Mesenchymal stem cell (in vitro differentiated cells and primary cell): ENCODE data around the gene ITSN1.

Experiments used
- DNase-seq: peaks from one replicate; pipeline ENCODE4 v3.0.0-alpha.2; 2013
- H2AFZ ChIP-seq: one replicate; pipeline ENCODE4 v1.6.1; 2013; ENCODE audit warnings: low read depth, mild to moderate bottlenecking, control low read depth, inconsistent platforms, low read length, moderate library complexity
- H2AK5ac ChIP-seq: 2 replicates; pipeline ENCODE4 v1.6.1; 2013; ENCODE audit warnings: low read length, moderate library complexity, mild to moderate bottlenecking, inconsistent platforms; ENCODE audit not compliant: severe bottlenecking
- H2BK120ac ChIP-seq: one replicate; pipeline ENCODE4 v1.6.1; 2013; ENCODE audit warnings: low read depth, mild to moderate bottlenecking, inconsistent platforms, low read length, moderate library complexity
- H2BK12ac ChIP-seq, 2 experiments: one replicate each; pipeline ENCODE4 v1.6.1; 2013; ENCODE audit warnings: inconsistent platforms in 2 of 2, low read length in 2 of 2, mild to moderate bottlenecking in 2 of 2, moderate library complexity in 2 of 2, control low read depth in 1 of 2
- H2BK15ac ChIP-seq: one replicate; pipeline ENCODE4 v1.6.1; 2013; ENCODE audit warnings: mild to moderate bottlenecking, low read depth, inconsistent platforms; ENCODE audit not compliant: poor library complexity, severe bottlenecking
- H2BK5ac ChIP-seq: 2 replicates; pipeline ENCODE4 v1.6.1; 2013; ENCODE audit warnings: low read depth, mild to moderate bottlenecking, low read length, control low read depth, inconsistent platforms; ENCODE audit not compliant: poor library complexity, severe bottlenecking
- H3K14ac ChIP-seq, 2 experiments: one replicate each; pipeline ENCODE4 v1.6.1; 2013; ENCODE audit warnings: inconsistent platforms in 2 of 2, low read length in 2 of 2, control low read depth in 1 of 2, mild to moderate bottlenecking in 1 of 2, moderate library complexity in 1 of 2
- H3K18ac ChIP-seq, 2 experiments: one replicate each; pipeline ENCODE4 v1.6.1; 2013; ENCODE audit warnings: inconsistent platforms in 2 of 2, low read length in 2 of 2, control low read depth in 1 of 2, low read depth in 1 of 2, mild to moderate bottlenecking in 1 of 2
- H3K23ac ChIP-seq, 2 experiments: one replicate each; pipeline ENCODE4 v1.6.1; 2013; ENCODE audit warnings: inconsistent platforms in 2 of 2, low read length in 2 of 2, mild to moderate bottlenecking in 2 of 2, moderate library complexity in 2 of 2, control low read depth in 1 of 2
- H3K27ac ChIP-seq: 2 replicates; pipeline ENCODE4 v1.5.1; 2013; ENCODE audit warnings: mild to moderate bottlenecking, moderate library complexity, low read length, control low read depth, inconsistent platforms; ENCODE audit not compliant: poor library complexity, severe bottlenecking
- H3K27me3 ChIP-seq, 2 experiments: 2 replicates each; pipeline versions ENCODE4 v1.6.1 to v1.7.0; 2013; ENCODE audit warnings: low read length in 2 of 2, mild to moderate bottlenecking in 2 of 2, moderate library complexity in 2 of 2, control low read depth in 1 of 2, inconsistent platforms in 1 of 2; ENCODE audit not compliant: control insufficient read depth in 1 of 2, insufficient read depth in 1 of 2
- H3K36me3 ChIP-seq, 2 experiments: 2 replicates each; pipeline versions ENCODE4 v1.6.1 to v1.7.0; 2013; ENCODE audit warnings: low read length in 2 of 2, control low read depth in 1 of 2, inconsistent platforms in 1 of 2, low read depth in 1 of 2, mild to moderate bottlenecking in 1 of 2; ENCODE audit not compliant: insufficient read depth in 2 of 2, control insufficient read depth in 1 of 2
- H3K4ac ChIP-seq, 2 experiments: one replicate each; pipeline ENCODE4 v1.6.1; 2013; ENCODE audit warnings: inconsistent platforms in 2 of 2, low read length in 2 of 2, mild to moderate bottlenecking in 2 of 2, moderate library complexity in 2 of 2, control low read depth in 1 of 2, low read depth in 1 of 2
- H3K4me1 ChIP-seq: 2 replicates; pipeline ENCODE4 v1.6.1; 2013; ENCODE audit warnings: low read depth, low read length, control low read depth; ENCODE audit not compliant: control insufficient read depth, insufficient read depth
- H3K4me2 ChIP-seq: 2 replicates; pipeline ENCODE4 v1.6.1; 2013; ENCODE audit warnings: low read length, mild to moderate bottlenecking, inconsistent platforms; ENCODE audit not compliant: poor library complexity, severe bottlenecking
- H3K4me3 ChIP-seq, 2 experiments: 2 replicates each; pipeline versions ENCODE4 v1.5.1 to v1.7.0; 2013; ENCODE audit warnings: low read length in 2 of 2, mild to moderate bottlenecking in 2 of 2, control low read depth in 1 of 2, low read depth in 1 of 2; ENCODE audit not compliant: insufficient read depth in 1 of 2
- H3K79me1 ChIP-seq: replicated peaks from 2 replicates; pipeline ENCODE4 v1.6.1; 2013; ENCODE audit warnings: mild to moderate bottlenecking, control low read depth, low read length, inconsistent platforms; ENCODE audit not compliant: poor library complexity, severe bottlenecking
- H3K9ac ChIP-seq: 2 replicates; pipeline ENCODE4 v1.7.0; 2013; ENCODE audit warnings: mild to moderate bottlenecking, low read length, moderate library complexity
- H3K9me3 ChIP-seq: 2 replicates; pipeline ENCODE4 v1.7.0; 2013; ENCODE audit warnings: mild to moderate bottlenecking, low read length; ENCODE audit not compliant: control insufficient read depth
- H4K8ac ChIP-seq: one replicate; pipeline ENCODE4 v1.6.1; 2013; ENCODE audit warnings: inconsistent platforms, mild to moderate bottlenecking, low read length, moderate library complexity
- H4K91ac ChIP-seq: one replicate; pipeline ENCODE4 v1.6.1; 2013; ENCODE audit warnings: mild to moderate bottlenecking, low read length, inconsistent platforms
- WGBS: methylation state at CpG from one replicate; pipeline ENCODE4 v1.1.7; 2013; ENCODE audit warnings: mixed read lengths; 5-methylcytosine and 5-hydroxymethylcytosine counted together

The ITSN1 gene

GRCh38 chr21:33874161-33874560, 231.9 kb downstream of the ITSN1 start:
- no peaks in the 10 kb centered on the region for H3K9me3 ChIP-seq
- no peak overlapping the region for H3K9ac ChIP-seq
- no peaks in the 10 kb centered on the region for H3K79me1 ChIP-seq
- no peaks in the 10 kb centered on the region for H3K36me3 ChIP-seq
- H2AFZ ChIP-seq = no peak overlapping the region
- H3K4ac ChIP-seq = no peak overlapping the region
- no peak overlapping the region for H2BK5ac ChIP-seq
- DNase-seq = no peak
- no peak overlapping the region for H2AK5ac ChIP-seq
- H2BK15ac ChIP-seq = no peak overlapping the region
- no peak overlapping the region for H2BK120ac ChIP-seq
- WGBS = 98% methylated on average over 7 of the region's 7 CpGs
- H3K14ac ChIP-seq = no peak overlapping the region
- no peak overlapping the region for H4K91ac ChIP-seq
- H4K8ac ChIP-seq = no peak overlapping the region
- H3K4me1 ChIP-seq = no peaks in the 10 kb centered on the region
- H3K4me2 ChIP-seq = no peak overlapping the region
- H3K18ac ChIP-seq = no peak overlapping the region
- H3K27ac ChIP-seq = no peak overlapping the region
- H3K27me3 ChIP-seq = no peaks in the 10 kb centered on the region
- H3K4me3 ChIP-seq = no peak overlapping the region
- H2BK12ac ChIP-seq = no peak overlapping the region
- no peak overlapping the region for H3K23ac ChIP-seq

- WGBS = 95% methylated on average over 18 of the region's 20 CpGs
- H3K36me3 ChIP-seq = no peaks in the 10 kb centered on the region
- no peaks in the 10 kb centered on the region for H3K9me3 ChIP-seq
- no peak overlapping the region for H3K23ac ChIP-seq
- no peak overlapping the region for H2BK5ac ChIP-seq
- no peaks in the 10 kb centered on the region for H3K4me1 ChIP-seq
- H3K14ac ChIP-seq = no peak overlapping the region
- no peak overlapping the region for H4K91ac ChIP-seq
- no peak overlapping the region for H4K8ac ChIP-seq
- H2AFZ ChIP-seq = no peak overlapping the region
- H3K4ac ChIP-seq = no peak overlapping the region
- H3K4me2 ChIP-seq = no peak overlapping the region
- H3K27me3 ChIP-seq = no peaks in the 10 kb centered on the region
- H3K9ac ChIP-seq = no peak overlapping the region
- no peak overlapping the region for H3K18ac ChIP-seq
- DNase-seq = no peak
- H2BK120ac ChIP-seq = no peak overlapping the region
- H3K79me1 ChIP-seq = no peaks in the 10 kb centered on the region
- H3K27ac ChIP-seq = no peak overlapping the region
- no peak overlapping the region for H2BK15ac ChIP-seq
- no peak overlapping the region for H3K4me3 ChIP-seq
- H2AK5ac ChIP-seq = no peak overlapping the region
- H2BK12ac ChIP-seq = no peak overlapping the region
Observed at GRCh38 chr21:33875026-33875695, 232.9 kb downstream of the ITSN1 start.

DNA sequence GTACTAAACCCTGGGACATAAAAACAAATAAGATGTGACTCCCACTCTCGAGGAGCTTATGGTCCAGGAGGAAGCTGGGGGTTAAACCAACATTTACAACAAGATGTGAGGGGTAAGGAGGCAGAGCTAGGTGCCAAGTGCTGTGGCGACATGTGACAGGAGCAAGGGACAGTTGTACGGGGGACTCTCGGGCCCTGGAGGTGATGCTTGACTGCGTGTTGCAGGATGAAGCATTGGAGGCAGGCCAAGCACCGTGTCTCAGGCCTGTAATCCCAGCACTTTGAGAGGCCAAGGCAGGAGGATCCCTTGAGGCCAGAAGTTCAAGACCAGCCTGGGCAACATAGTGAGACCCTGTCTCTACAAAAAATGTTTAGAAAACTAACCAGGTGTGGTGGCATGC, 236.5 kb downstream of the ITSN1 start:
- Histone ChIP-seq H2AK5ac (no peak overlapping the region), H3K36me3 (no peaks in the 10 kb centered on the region), H3K27ac (no peak overlapping the region), H3K9ac (no peak overlapping the region), H2BK12ac (no peak overlapping the region), H3K18ac (no peak overlapping the region), H3K4me2 (no peak overlapping the region), H4K8ac (no peak overlapping the region), H2AFZ (no peak overlapping the region), H3K79me1 (no peaks in the 10 kb centered on the region), H2BK5ac (no peak overlapping the region), H3K9me3 (no peaks in the 10 kb centered on the region), H3K27me3 (peaks cover 0 to 11% of the 10 kb centered on the region in 2 experiments), H4K91ac (no peak overlapping the region), H3K14ac (no peak overlapping the region), H3K4ac (no peak overlapping the region), H3K23ac (no peak overlapping the region), H3K4me1 (peaks cover 4% of the 10 kb centered on the region), H3K4me3 (no peak overlapping the region), H2BK15ac (no peak overlapping the region), H2BK120ac (no peak overlapping the region)
- no peak for DNase-seq
- WGBS = 93% methylated on average over 6 of the region's 6 CpGs

GRCh38 chr21:33880626-33881025, 238.3 kb downstream of the ITSN1 start:
- Histone ChIP-seq H3K4me3 (no peak overlapping the region), H3K27me3 (peaks cover 0 to 16% of the 10 kb centered on the region in 2 experiments), H3K4me1 (peaks cover 4% of the 10 kb centered on the region), H2BK15ac (no peak overlapping the region), H3K9ac (no peak overlapping the region), H3K36me3 (no peaks in the 10 kb centered on the region), H3K27ac (no peak overlapping the region), H2AK5ac (no peak overlapping the region), H4K91ac (no peak overlapping the region), H3K23ac (no peak overlapping the region), H2BK120ac (no peak overlapping the region), H3K9me3 (no peaks in the 10 kb centered on the region), H2AFZ (no peak overlapping the region), H3K14ac (no peak overlapping the region), H3K4ac (no peak overlapping the region), H3K4me2 (no peak overlapping the region), H2BK5ac (no peak overlapping the region), H2BK12ac (no peak overlapping the region), H3K18ac (no peak overlapping the region), H4K8ac (no peak overlapping the region), H3K79me1 (no peaks in the 10 kb centered on the region)
- WGBS = 94% methylated on average over 13 of the region's 13 CpGs
- DNase-seq = no peak
